CD1c-positive myeloid dendritic cell (primary cell): ENCODE data around the gene CATSPERZ.
"Not testable (repeated sequence)": the region's sequence is repeated elsewhere in the genome, so short reads cannot be mapped to it uniquely, and the experiment has no call there.

Source experiments
- DNase-seq: peaks from one replicate; pipeline ENCODE4 v3.0.0-alpha.2; 2016; ENCODE audit errors: extremely low spot score

Gene CATSPERZ

GRCh38 chr11:64303109-64304031 is 3.2 kb downstream of the CATSPERZ start:
- DNase-seq, result no peak

GRCh38 chr11:64304032-64304315 is 3.8 kb downstream of the CATSPERZ start:
- no peak for DNase-seq

GRCh38 chr11:64304316-64305072 is 4.3 kb downstream of the CATSPERZ start:
- peak; percentile 96 for DNase-seq

- DNase-seq, result peak; percentile 100
These were observed 5.0 kb downstream of the CATSPERZ start, which contains the start of gene ESRRA for GRCh38 chr11:64305075-64305690. ESRRA (plus strand) TSS chr11:64305524; CDS start chr11:64307180, 1,656 bp downstream.

GRCh38 chr11:64305691-64306562 is 5.8 kb downstream of the CATSPERZ start:
- peak; percentile 72 for DNase-seq

- DNase-seq, result no peak
These were observed 6.4 kb downstream of the CATSPERZ start for GRCh38 chr11:64306563-64306875.

- no peak for DNase-seq
These were observed 6.9 kb downstream of the CATSPERZ start for GRCh38 chr11:64306876-64307622.

- not testable (repeated sequence) for DNase-seq
These were observed 7.6 kb downstream of the CATSPERZ start for GRCh38 chr11:64307795-64308194.

GRCh38 chr11:64312947-64313346 is 12.8 kb downstream of the CATSPERZ start:
- no peak for DNase-seq

GRCh38 chr11:64313491-64314145 is 13.5 kb downstream of the CATSPERZ start:
- DNase-seq, result no peak

- DNase-seq, result no peak
These were observed 14.1 kb downstream of the CATSPERZ start for GRCh38 chr11:64314146-64314804.

GRCh38 chr11:64314805-64315561 is 14.8 kb downstream of the CATSPERZ start:
- DNase-seq, result no peak

GRCh38 chr11:64315667-64316526 is 15.7 kb downstream of the CATSPERZ start:
- not testable (repeated sequence) for DNase-seq

GRCh38 chr11:64316672-64317324 is 16.6 kb downstream of the CATSPERZ start:
- peak; percentile 53 for DNase-seq

GRCh38 chr11:64317325-64317960 is 17.3 kb downstream of the CATSPERZ start, which contains the start of gene TRMT112:
TRMT112 (minus strand) TSS chr11:64317559; CDS start chr11:64317526, 33 bp downstream.
- peak; percentile 99 for DNase-seq

- DNase-seq, result peak; percentile 98
These were observed 18.0 kb downstream of the CATSPERZ start, which contains the start of gene PRDX5 for GRCh38 chr11:64317961-64318765. PRDX5 (plus strand) TSS chr11:64318121; CDS start chr11:64318216, 95 bp downstream.
